ENCODE results near the gene NCKIPSD. TPM values are rescaled to one million over a fixed set of nuclear protein-coding genes. Genes with fewer than 3 reads are reported as not detected.

Gene NCKIPSD
- total RNA-seq, 1 experiment from 2014 or later = 46.0 TPM

- Histone ChIP-seq H3K4me1 (ENCODE audit: insufficient read depth, low read length) (no peaks in the 10 kb centered on the region), H3K79me1 (ENCODE audit: insufficient read depth, low read depth, low read length, poor library complexity, severe bottlenecking) (no peaks in the 10 kb centered on the region), H3T11ph (ENCODE audit: low read length) (no peak within 1 kb of the TSS), H3K27ac (ENCODE audit: insufficient read length, low read depth, low read length) (peak within 1 kb of the TSS; percentile 76), H3K23ac (ENCODE audit: insufficient read length, low read depth, low read length) (no peak within 1 kb of the TSS), H3K9ac (ENCODE audit: extremely low read depth, insufficient read length, low read length) (peak within 1 kb of the TSS; percentile 92), H4K20me1 (ENCODE audit: control insufficient read depth, insufficient read depth, insufficient read length) (no peaks in the 10 kb centered on the region), H3K18ac (ENCODE audit: insufficient read length, low read depth, low read length) (peak within 1 kb of the TSS; percentile 98), H2BK120ac (ENCODE audit: low read depth, low read length, poor library complexity, severe bottlenecking) (peak within 1 kb of the TSS; percentile 90), H2BK15ac (ENCODE audit: low read depth, low read length) (no peak within 1 kb of the TSS), H4K91ac (ENCODE audit: insufficient read length, low read depth, low read length) (peak within 1 kb of the TSS; percentile 42), H3K4ac (ENCODE audit: low read depth, low read length) (peak within 1 kb of the TSS; percentile 35; the same call in 1 of the 2 replicates), H3K9me3 (ENCODE audit: control insufficient read depth, low read depth, low read length) (no peaks in the 10 kb centered on the region), H2AK5ac (ENCODE audit: insufficient read length, low read length) (no peak within 1 kb of the TSS), H2BK20ac (ENCODE audit: low read depth, low read length, poor library complexity, severe bottlenecking) (no peak within 1 kb of the TSS), H2BK12ac (ENCODE audit: insufficient read length, low read depth, low read length) (peak within 1 kb of the TSS; percentile 41), H4K5ac (ENCODE audit: insufficient read length, low read depth, low read length) (peak within 1 kb of the TSS; percentile 94), H3K4me2 (ENCODE audit: insufficient read depth, insufficient read length, low read length) (peak within 1 kb of the TSS; percentile 76), H3K23me2 (ENCODE audit: insufficient read length, low read depth, low read length, poor library complexity, severe bottlenecking) (peaks cover 18% of the 10 kb centered on the region), H3K27me3 (ENCODE audit: insufficient read depth, low read length) (no peaks in the 10 kb centered on the region), H3K56ac (ENCODE audit: insufficient read length, low read depth, low read length) (no peak within 1 kb of the TSS), H3K79me2 (ENCODE audit: insufficient read depth, low read length) (no peaks in the 10 kb centered on the region), H2BK5ac (ENCODE audit: insufficient read length, low read length) (peak within 1 kb of the TSS; percentile 37), H4K8ac (replicated peaks; ENCODE audit: insufficient read length, low read depth, low read length) (no peak within 1 kb of the TSS), H2AFZ (ENCODE audit: low read length) (no peak within 1 kb of the TSS), H3K14ac (ENCODE audit: insufficient read depth, low read length) (peak within 1 kb of the TSS; percentile 95)
- no CpG with 5 or more reads among the region's 52 CpGs for WGBS (ENCODE audit: extremely low coverage, insufficient read length, low lambda C conversion rate)
- Mint-ChIP-seq H3K9me3 (peaks cover 2 to 3% of the 10 kb centered on the region in 2 experiments; a peak in 2 of 5 replicates), H3K4me1 (peaks cover 16 to 17% of the 10 kb centered on the region in 2 experiments), H3K36me3 (ENCODE audit: insufficient read depth in 1 of 3, low read depth in 3 of 3) (peaks cover 21 to 46% (median 38%) of the 10 kb centered on the region in 3 experiments), H3K27ac (peak within 1 kb of the TSS; percentile 99 to 100 (median 100)), H3K4me3 (peak within 1 kb of the TSS; percentile 88 to 92), H3K27me3 (ENCODE audit: low read depth) (peaks cover 4% of the 10 kb centered on the region; the same call in 1 of the 2 replicates)
- peak; percentile 90 for DNase-seq
- TF ChIP-seq CTCF (conservative IDR thresholded peaks at IDR 0.05) = no peak
Measured at GRCh38 chr3:48662753-48663488, 22.8 kb downstream of the NCKIPSD start, which contains the start of gene CELSR3. Gene CELSR3, minus strand, starts transcription at chr3:48662886. Its CDS starts 252 bp downstream, at chr3:48662634.

Measured in H9 (cell line).